WI38 (cell line): ENCODE measurements around the gene SLC26A11.
A peak's percentile ranks its signal among the peaks of the same experiment; 100 is the strongest.

ENCODE experiments used
- H3K4me3 ChIP-seq: 2 replicates; pipeline ENCODE4 v1.5.1; 2011; ENCODE audit warnings: low read depth, mild to moderate bottlenecking, control low read depth, low read length
- CTCF ChIP-seq: IDR thresholded peaks from 2 replicates; pipeline ENCODE4 v1.5.1; 2012; ENCODE audit warnings: low read depth, mild to moderate bottlenecking, control low read depth, low read length

SLC26A11 gene

GRCh38 chr17:80219763-80220053, 519 bp upstream of the SLC26A11 start:
- no peak for TF ChIP-seq CTCF
- peak overlapping the region; percentile 94 for H3K4me3 ChIP-seq

DNA sequence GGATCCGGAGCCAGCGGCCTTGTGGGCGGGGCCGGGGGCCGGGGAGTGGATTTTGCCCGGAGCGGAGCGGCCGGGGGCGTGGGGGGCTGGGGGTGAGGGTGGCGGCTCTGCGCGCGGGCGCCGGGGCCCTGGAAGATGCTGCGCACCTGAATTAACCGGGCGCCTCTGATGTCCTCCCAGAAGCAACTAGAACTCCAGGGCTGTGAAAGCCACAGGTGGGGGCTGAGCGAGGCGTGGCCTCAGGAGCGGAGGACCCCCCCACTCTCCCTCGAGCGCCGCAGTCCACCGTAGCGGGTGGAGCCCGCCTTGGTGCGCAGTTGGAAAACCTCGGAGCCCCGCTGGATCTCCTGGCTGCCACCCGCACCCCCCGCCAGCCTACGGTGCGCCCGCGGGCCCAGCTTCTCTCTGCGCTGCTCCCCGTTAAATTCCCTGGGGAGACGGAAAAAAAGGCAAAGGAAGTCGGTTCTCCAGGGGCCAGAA, 549 bp downstream of the SLC26A11 start:
- no peak for TF ChIP-seq CTCF
- peak overlapping the region; percentile 94 for H3K4me3 ChIP-seq

DNA sequence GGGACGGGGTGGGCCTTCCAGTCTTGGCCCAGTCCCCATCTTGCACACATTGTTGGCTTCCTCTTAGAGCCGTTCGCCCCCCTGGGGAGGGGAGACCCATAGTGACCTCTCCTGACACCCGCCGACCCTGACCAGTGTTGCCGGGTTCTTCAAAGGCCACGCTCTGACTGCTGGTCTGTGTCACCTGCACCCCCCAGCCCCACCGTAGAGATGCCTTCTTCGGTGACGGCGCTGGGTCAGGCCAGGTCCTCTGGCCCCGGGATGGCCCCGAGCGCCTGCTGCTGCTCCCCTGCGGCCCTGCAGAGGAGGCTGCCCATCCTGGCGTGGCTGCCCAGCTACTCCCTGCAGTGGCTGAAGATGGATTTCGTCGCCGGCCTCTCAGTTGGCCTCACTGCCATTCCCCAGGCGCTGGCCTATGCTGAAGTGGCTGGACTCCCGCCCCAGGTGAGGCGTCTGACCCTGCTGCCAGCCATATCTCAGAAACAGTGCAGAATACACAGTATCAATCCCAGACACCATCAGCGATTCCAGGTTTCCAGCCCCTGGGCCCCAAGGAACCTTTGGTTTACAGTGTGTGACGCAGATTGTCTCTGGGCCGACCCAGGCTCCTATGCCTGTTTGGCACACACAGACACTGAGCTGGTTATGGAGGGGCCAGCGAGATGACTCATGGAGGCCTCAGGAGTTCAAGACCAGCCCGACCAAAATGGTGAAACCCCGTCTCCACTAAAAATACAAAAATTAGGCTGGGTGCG, 1.3 kb downstream of the SLC26A11 start:
- H3K4me3 ChIP-seq: peak overlapping the region; percentile 94
- TF ChIP-seq CTCF: no peak

DNA sequence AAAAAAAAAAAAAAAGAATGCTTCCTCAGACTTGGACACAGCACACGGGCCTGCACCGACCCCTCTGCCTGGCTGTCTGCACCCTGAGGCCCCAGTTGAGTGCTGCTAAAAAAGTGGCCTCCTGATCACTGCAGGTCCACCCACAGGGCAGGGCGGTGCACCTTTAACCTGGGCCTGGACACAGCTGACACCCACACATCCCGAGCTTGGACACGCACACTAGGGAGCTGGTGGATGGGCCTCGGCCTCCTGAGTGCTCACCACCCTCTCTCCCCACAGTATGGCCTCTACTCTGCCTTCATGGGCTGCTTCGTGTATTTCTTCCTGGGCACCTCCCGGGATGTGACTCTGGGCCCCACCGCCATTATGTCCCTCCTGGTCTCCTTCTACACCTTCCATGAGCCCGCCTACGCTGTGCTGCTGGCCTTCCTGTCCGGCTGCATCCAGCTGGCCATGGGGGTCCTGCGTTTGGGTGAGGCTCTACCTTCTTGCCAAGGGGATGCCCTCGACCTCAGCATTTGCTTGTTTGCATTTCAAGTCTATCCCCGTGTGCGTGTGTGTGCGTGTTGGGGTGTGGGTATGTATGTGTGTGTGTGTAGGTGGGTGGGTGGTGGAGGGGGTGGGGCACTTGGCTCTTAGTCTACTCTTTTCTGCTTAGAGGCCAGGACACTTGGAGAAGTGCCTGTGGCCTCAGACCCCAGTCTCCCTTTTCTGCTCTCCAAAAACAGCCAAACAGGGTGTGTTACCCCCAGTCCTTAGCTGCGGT, 2.3 kb downstream of the SLC26A11 start:
- no peak overlapping the region for H3K4me3 ChIP-seq
- no peak for TF ChIP-seq CTCF

DNA sequence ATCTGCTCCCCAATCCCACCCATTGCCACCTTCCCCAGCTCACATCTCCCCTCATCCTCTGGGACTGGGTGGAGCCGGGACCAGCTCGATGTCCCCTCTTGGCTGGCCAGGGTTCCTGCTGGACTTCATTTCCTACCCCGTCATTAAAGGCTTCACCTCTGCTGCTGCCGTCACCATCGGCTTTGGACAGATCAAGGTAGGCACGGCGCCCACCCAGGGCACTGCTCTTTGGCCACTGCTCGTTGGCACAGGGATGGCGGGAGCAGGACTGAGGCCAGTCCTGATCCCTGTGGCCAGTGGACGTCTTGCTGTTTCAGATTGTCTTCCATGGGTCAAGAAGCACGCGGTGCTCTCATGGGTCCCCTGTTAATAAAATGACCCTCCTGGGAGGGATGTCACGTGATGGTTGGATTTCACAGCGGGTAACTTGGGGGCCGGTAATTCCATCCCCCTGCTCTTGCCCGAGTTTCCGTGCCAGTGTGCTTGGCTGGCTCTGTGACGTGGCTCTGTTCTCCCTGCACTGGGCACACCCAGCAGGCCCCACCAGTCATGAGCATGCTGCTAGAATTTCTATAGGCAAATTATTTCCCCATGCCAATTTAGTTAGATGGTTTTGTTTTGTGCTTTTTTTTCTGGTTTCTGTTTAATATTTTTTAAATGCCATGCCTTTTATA, 3.1 kb downstream of the SLC26A11 start:
- TF ChIP-seq CTCF: no peak
- H3K4me3 ChIP-seq: no peak overlapping the region

- no peak for TF ChIP-seq CTCF
Measured at GRCh38 chr17:80223838-80224497, 3.7 kb downstream of the SLC26A11 start.

More at GRCh38 chr17:80223838-80224497, 3.7 kb downstream of the SLC26A11 start:
- no peak overlapping the region for H3K4me3 ChIP-seq
